ENCODE results near the gene NXPH4. TPM values are rescaled to one million over a fixed set of nuclear protein-coding genes. Genes with fewer than 3 reads are reported as not detected.

Gene NXPH4
- total and polyA plus RNA-seq, 2 donors (not counting 1 experiment from before 2014, with no cell fraction given) = 3.5 to 8.6 TPM

- CTCF ChIA-PET = interaction anchor here (0.6 to 8.8 kb wide), 12 partner anchors 24 to 246 kb away, joined by 3 to 838 read pairs (median 8); partner anchors contain the start of genes INHBE, LRP1, SHMT2 and STAC3
- H3K9me3 Mint-ChIP-seq (ENCODE audit: insufficient read depth) = no peaks in the 10 kb centered on the region
- Histone ChIP-seq H3K79me2 (ENCODE audit: control insufficient read depth, insufficient read depth, low read length) (no peaks in the 10 kb centered on the region), H3K9ac (ENCODE audit: low read length) (no peak overlapping the region), H3K4me1 (ENCODE audit: control insufficient read depth in 2 of 2, insufficient read depth in 2 of 2, low read length in 2 of 2) (peaks cover 37 to 44% of the 10 kb centered on the region in 2 donors), H3K36me3 (replicated peaks in 1 of 2; ENCODE audit: control extremely low read depth in 1 of 2, control insufficient read depth in 1 of 2, extremely low read depth in 1 of 2, insufficient read depth in 2 of 2, low read length in 1 of 2) (no peaks in the 10 kb centered on the region), H3K4me3 (ENCODE audit: control extremely low read depth in 1 of 5, extremely low read depth in 1 of 5, insufficient read depth in 1 of 5, low read depth in 2 of 5, low read length in 4 of 5) (no peak overlapping the region), H4K20me1 (ENCODE audit: control insufficient read depth, insufficient read depth, low read length, poor library complexity, severe bottlenecking) (peaks cover 4% of the 10 kb centered on the region), H2AFZ (ENCODE audit: insufficient read depth, low read depth, low read length, poor library complexity, severe bottlenecking) (no peak overlapping the region), H3K9me3 (ENCODE audit: control extremely low read depth in 1 of 3, control insufficient read depth in 2 of 3, insufficient read depth in 1 of 3, low read length in 2 of 3) (peaks cover 0 to 8% (median 0%) of the 10 kb centered on the region in 3 donors), H3K27me3 (replicated peaks in 1 of 4; ENCODE audit: control extremely low read depth in 1 of 4, control insufficient read depth in 3 of 4, insufficient read depth in 4 of 4, low read length in 3 of 4) (peaks cover 0 to 46% (median 15%) of the 10 kb centered on the region in 4 experiments), H3K4me2 (replicated peaks; ENCODE audit: low read depth, low read length, poor library complexity, severe bottlenecking) (peak overlapping the region; percentile 94), H3K27ac (ENCODE audit: low read length in 2 of 2) (no peak overlapping the region)
- H3K4me3 Mint-ChIP-seq = no peak overlapping the region
- whole genome bisulfite sequencing (ENCODE audit: insufficient coverage) = 100% methylated on average over 2 of the region's 7 CpGs
- TF ChIP-seq, protein P1, sequence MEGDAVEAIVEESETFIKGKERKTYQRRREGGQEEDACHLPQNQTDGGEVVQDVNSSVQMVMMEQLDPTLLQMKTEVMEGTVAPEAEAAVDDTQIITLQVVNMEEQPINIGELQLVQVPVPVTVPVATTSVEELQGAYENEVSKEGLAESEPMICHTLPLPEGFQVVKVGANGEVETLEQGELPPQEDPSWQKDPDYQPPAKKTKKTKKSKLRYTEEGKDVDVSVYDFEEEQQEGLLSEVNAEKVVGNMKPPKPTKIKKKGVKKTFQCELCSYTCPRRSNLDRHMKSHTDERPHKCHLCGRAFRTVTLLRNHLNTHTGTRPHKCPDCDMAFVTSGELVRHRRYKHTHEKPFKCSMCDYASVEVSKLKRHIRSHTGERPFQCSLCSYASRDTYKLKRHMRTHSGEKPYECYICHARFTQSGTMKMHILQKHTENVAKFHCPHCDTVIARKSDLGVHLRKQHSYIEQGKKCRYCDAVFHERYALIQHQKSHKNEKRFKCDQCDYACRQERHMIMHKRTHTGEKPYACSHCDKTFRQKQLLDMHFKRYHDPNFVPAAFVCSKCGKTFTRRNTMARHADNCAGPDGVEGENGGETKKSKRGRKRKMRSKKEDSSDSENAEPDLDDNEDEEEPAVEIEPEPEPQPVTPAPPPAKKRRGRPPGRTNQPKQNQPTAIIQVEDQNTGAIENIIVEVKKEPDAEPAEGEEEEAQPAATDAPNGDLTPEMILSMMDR (IDR thresholded peaks at IDR 0.05) = no peak
- no peak for TF ChIP-seq EZH2 (IDR thresholded peaks at IDR 0.05; ENCODE audit: borderline replicate concordance, insufficient read depth, low read depth, low read length, poor library complexity, severe bottlenecking)
- H3K4me1 Mint-ChIP-seq = peaks cover 38% of the 10 kb centered on the region
- intact Hi-C loops (cut with micrococcal nuclease) = loop anchor here (1.0 kb wide), 1 partner anchor 31 kb away; no protein-coding TSS in a partner anchor
- no peak overlapping the region for H3K27ac Mint-ChIP-seq
- peaks cover 19% of the 10 kb centered on the region for H3K27me3 Mint-ChIP-seq
- ATAC-seq (ENCODE audit: low read depth) (no peak), DNase-seq (no peak)
- POLR2A ChIA-PET = interaction anchor here (5.6 kb wide), 1 partner anchor 27 kb away, joined by 110 read pairs; a partner anchor contains a TSS
These were observed 3.9 kb upstream of the NXPH4 start for GRCh38 chr12:57212701-57213057.

- DNase-seq = peak; percentile 89
- peaks cover 24% of the 10 kb centered on the region for H3K27me3 Mint-ChIP-seq
- Histone ChIP-seq H3K9ac (ENCODE audit: low read length) (no peak overlapping the region), H4K20me1 (ENCODE audit: control insufficient read depth, insufficient read depth, low read length, poor library complexity, severe bottlenecking) (peaks cover 8% of the 10 kb centered on the region), H3K27me3 (replicated peaks in 1 of 4; ENCODE audit: control extremely low read depth in 1 of 4, control insufficient read depth in 3 of 4, insufficient read depth in 4 of 4, low read length in 3 of 4) (peaks cover 0 to 51% (median 17%) of the 10 kb centered on the region in 4 experiments), H3K27ac (ENCODE audit: low read length in 2 of 2) (no peak overlapping the region), H3K4me1 (ENCODE audit: control insufficient read depth in 2 of 2, insufficient read depth in 2 of 2, low read length in 2 of 2) (peaks cover 43 to 49% of the 10 kb centered on the region in 2 donors), H3K36me3 (replicated peaks in 1 of 2; ENCODE audit: control extremely low read depth in 1 of 2, control insufficient read depth in 1 of 2, extremely low read depth in 1 of 2, insufficient read depth in 2 of 2, low read length in 1 of 2) (no peaks in the 10 kb centered on the region), H2AFZ (ENCODE audit: insufficient read depth, low read depth, low read length, poor library complexity, severe bottlenecking) (no peak overlapping the region), H3K9me3 (ENCODE audit: control extremely low read depth in 1 of 3, control insufficient read depth in 2 of 3, insufficient read depth in 1 of 3, low read length in 2 of 3) (peaks cover 0 to 11% (median 0%) of the 10 kb centered on the region in 3 donors), H3K4me2 (replicated peaks; ENCODE audit: low read depth, low read length, poor library complexity, severe bottlenecking) (peak overlapping the region; percentile 94), H3K4me3 (ENCODE audit: control extremely low read depth in 1 of 5, extremely low read depth in 1 of 5, insufficient read depth in 1 of 5, low read depth in 2 of 5, low read length in 4 of 5) (peak overlapping the region in 1 of 5 experiments; percentile 20), H3K79me2 (ENCODE audit: control insufficient read depth, insufficient read depth, low read length) (no peaks in the 10 kb centered on the region)
- peak overlapping the region; percentile 54 for H3K4me3 Mint-ChIP-seq
- no peaks in the 10 kb centered on the region for H3K9me3 Mint-ChIP-seq (ENCODE audit: insufficient read depth)
- 3% methylated on average over 10 of the region's 16 CpGs for WGBS (ENCODE audit: insufficient coverage)
- intact Hi-C loops (cut with micrococcal nuclease) = loop anchor here (1.0 kb wide), 1 partner anchor 30 kb away; no protein-coding TSS in a partner anchor
- CTCF ChIA-PET = interaction anchor here (0.6 to 8.8 kb wide), 19 partner anchors 24 to 245 kb away, joined by 3 to 838 read pairs (median 5); partner anchors contain the start of genes INHBE, LRP1, SHMT2 and STAC3
- no peak for TF ChIP-seq EZH2 (IDR thresholded peaks at IDR 0.05; ENCODE audit: borderline replicate concordance, insufficient read depth, low read depth, low read length, poor library complexity, severe bottlenecking)
- TF ChIP-seq, protein P1 (IDR thresholded peaks at IDR 0.05) = peak; percentile 93
- H3K27ac Mint-ChIP-seq = peak overlapping the region; percentile 56
- peaks cover 43% of the 10 kb centered on the region for H3K4me1 Mint-ChIP-seq
- ATAC-seq (ENCODE audit: low read depth) = peak; percentile 42
- POLR2A ChIA-PET = interaction anchor here (0.7 to 5.6 kb wide), 4 partner anchors 10 to 85 kb away, joined by 3 to 110 read pairs (median 4); partner anchors contain the start of gene LRP1
These were observed 3.4 kb upstream of the NXPH4 start for GRCh38 chr12:57213058-57213715.

All from B cell (primary cell).